SK-N-SH (cell line): ENCODE data around the gene PDZD2.

Source experiments
- CHD2 ChIP-seq: fragments of 150-350 bp; IDR thresholded peaks from 2 replicates; pipeline ENCODE4 v1.6.1; 2018; ENCODE audit warnings: low read length; ENCODE audit not compliant: partially characterized antibody
- FOXM1 ChIP-seq: IDR thresholded peaks from 2 replicates; pipeline ENCODE4 v1.4.0; 2012; ENCODE audit warnings: low read depth, mild to moderate bottlenecking
- JUND ChIP-seq: IDR thresholded peaks from 2 replicates; pipeline ENCODE4 v1.4.0; 2012
- NRF1 ChIP-seq: IDR thresholded peaks from 2 replicates; pipeline ENCODE4 v1.6.1; 2012; ENCODE audit warnings: low read depth, mild to moderate bottlenecking, low read length
- POLR2AphosphoS5 ChIP-seq: IDR thresholded peaks from 2 replicates; pipeline ENCODE4 v1.6.1; 2012; ENCODE audit warnings: low read depth, low read length
- RAD21 ChIP-seq: IDR thresholded peaks from 2 replicates; pipeline ENCODE4 v1.6.1; 2012; ENCODE audit warnings: mild to moderate bottlenecking, low read length
- RXRA ChIP-seq: IDR thresholded peaks from 2 replicates; pipeline ENCODE4 v1.4.0; 2012; ENCODE audit warnings: low read depth, mild to moderate bottlenecking, borderline replicate concordance
- TEAD4 ChIP-seq: IDR thresholded peaks from 2 replicates; pipeline ENCODE4 v1.4.0; 2012; ENCODE audit warnings: mild to moderate bottlenecking, borderline replicate concordance; ENCODE audit not compliant: insufficient read depth
- TF ChIP-seq, protein P1 (sequence below): fragments of 200-600 bp; sonication (generic); IDR thresholded peaks from 2 replicates; pipeline ENCODE4 v1.6.1; 2017; ENCODE audit warnings: antibody characterized with exemption, mild to moderate bottlenecking, moderate library complexity
- TF ChIP-seq, protein P2 (sequence below): fragments of 150-350 bp; IDR thresholded peaks from 2 replicates; pipeline ENCODE4 v1.6.1; 2017; ENCODE audit warnings: antibody characterized with exemption, low read length, low read depth, borderline replicate concordance
- TF ChIP-seq, protein P3 (sequence below): IDR thresholded peaks from 2 replicates; pipeline ENCODE4 v1.4.0; 2012; ENCODE audit warnings: low read depth, borderline replicate concordance
- TF ChIP-seq, protein P4 (sequence below): IDR thresholded peaks from 2 replicates; pipeline ENCODE4 v1.4.0; 2012; ENCODE audit warnings: low read depth

DNA sequence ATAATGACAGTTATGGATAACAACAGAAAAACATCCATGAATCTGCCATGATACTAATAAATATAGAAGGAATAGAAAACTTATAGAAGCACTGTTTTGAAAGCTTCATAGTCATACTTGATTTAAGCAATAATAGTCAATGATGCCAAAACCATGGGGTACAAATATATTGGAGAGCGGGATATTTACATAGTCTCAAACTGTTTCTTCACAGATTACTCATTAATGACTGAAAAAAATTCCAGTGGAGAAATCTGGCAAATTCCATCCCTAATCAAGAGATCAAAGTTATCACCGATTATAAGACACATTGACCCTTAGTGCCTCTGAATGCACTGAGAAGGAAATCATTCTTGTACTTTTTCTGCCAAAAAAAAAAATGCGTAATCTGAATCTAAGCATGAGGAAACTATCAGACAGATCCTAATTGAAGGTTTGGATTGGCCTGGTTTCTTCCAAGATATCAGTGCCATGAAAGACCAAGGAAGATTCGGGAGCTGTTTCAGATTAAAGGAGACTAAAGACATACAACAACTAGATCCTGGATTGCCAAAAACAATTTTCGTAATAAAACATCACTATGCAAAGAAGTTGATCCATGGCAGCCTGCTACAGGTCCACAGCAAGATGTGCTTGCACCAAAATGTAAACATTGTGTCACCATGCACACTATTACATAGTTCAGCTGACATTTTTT is 429.0 kb downstream of the PDZD2 start:
- TF ChIP-seq, protein P1, sequence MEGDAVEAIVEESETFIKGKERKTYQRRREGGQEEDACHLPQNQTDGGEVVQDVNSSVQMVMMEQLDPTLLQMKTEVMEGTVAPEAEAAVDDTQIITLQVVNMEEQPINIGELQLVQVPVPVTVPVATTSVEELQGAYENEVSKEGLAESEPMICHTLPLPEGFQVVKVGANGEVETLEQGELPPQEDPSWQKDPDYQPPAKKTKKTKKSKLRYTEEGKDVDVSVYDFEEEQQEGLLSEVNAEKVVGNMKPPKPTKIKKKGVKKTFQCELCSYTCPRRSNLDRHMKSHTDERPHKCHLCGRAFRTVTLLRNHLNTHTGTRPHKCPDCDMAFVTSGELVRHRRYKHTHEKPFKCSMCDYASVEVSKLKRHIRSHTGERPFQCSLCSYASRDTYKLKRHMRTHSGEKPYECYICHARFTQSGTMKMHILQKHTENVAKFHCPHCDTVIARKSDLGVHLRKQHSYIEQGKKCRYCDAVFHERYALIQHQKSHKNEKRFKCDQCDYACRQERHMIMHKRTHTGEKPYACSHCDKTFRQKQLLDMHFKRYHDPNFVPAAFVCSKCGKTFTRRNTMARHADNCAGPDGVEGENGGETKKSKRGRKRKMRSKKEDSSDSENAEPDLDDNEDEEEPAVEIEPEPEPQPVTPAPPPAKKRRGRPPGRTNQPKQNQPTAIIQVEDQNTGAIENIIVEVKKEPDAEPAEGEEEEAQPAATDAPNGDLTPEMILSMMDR, result no peak
- TF ChIP-seq NRF1 (no peak), RAD21 (no peak), TEAD4 (no peak), POLR2AphosphoS5 (no peak), JUND (no peak), CHD2 (no peak), RXRA (no peak), FOXM1 (no peak)
- TF ChIP-seq, protein P2, sequence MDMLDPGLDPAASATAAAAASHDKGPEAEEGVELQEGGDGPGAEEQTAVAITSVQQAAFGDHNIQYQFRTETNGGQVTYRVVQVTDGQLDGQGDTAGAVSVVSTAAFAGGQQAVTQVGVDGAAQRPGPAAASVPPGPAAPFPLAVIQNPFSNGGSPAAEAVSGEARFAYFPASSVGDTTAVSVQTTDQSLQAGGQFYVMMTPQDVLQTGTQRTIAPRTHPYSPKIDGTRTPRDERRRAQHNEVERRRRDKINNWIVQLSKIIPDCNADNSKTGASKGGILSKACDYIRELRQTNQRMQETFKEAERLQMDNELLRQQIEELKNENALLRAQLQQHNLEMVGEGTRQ, result no peak
- TF ChIP-seq, protein P3, sequence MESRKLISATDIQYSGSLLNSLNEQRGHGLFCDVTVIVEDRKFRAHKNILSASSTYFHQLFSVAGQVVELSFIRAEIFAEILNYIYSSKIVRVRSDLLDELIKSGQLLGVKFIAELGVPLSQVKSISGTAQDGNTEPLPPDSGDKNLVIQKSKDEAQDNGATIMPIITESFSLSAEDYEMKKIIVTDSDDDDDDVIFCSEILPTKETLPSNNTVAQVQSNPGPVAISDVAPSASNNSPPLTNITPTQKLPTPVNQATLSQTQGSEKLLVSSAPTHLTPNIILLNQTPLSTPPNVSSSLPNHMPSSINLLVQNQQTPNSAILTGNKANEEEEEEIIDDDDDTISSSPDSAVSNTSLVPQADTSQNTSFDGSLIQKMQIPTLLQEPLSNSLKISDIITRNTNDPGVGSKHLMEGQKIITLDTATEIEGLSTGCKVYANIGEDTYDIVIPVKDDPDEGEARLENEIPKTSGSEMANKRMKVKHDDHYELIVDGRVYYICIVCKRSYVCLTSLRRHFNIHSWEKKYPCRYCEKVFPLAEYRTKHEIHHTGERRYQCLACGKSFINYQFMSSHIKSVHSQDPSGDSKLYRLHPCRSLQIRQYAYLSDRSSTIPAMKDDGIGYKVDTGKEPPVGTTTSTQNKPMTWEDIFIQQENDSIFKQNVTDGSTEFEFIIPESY, result no peak
- TF ChIP-seq, protein P4, sequence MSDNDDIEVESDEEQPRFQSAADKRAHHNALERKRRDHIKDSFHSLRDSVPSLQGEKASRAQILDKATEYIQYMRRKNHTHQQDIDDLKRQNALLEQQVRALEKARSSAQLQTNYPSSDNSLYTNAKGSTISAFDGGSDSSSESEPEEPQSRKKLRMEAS, result no peak
